Fibroblast of the aortic adventitia (primary cell): Measurements from ENCODE around the gene NOXO1. TPM values are rescaled to one million over a fixed set of nuclear protein-coding genes. Genes with fewer than 3 reads are reported as not detected.

Experiments used
- DNase-seq: peaks from one replicate; pipeline ENCODE4 v3.0.0-alpha.2; 2010; ENCODE audit warnings: low read depth
- H3K4me3 ChIP-seq: 2 replicates; pipeline ENCODE4 v1.5.1; 2011; ENCODE audit warnings: low read depth, mild to moderate bottlenecking, control low read depth, low read length, moderate library complexity
- total RNA-seq: library from RNA; depleted of rRNA; stranded (reverse); fragments of >200 nt; gene quantifications from 2 replicates; pipeline ENCODE4 v1.2.3, GENCODE V29; 2012; ENCODE audit warnings: low replicate concordance
- TF ChIP-seq, protein P1 (sequence below): IDR thresholded peaks from 2 replicates; pipeline ENCODE4 v1.5.1; 2011; ENCODE audit warnings: mild to moderate bottlenecking, low read length, control low read depth, inconsistent platforms; ENCODE audit not compliant: insufficient read depth

The NOXO1 gene
- total RNA-seq, 1 donor: not detected

DNA sequence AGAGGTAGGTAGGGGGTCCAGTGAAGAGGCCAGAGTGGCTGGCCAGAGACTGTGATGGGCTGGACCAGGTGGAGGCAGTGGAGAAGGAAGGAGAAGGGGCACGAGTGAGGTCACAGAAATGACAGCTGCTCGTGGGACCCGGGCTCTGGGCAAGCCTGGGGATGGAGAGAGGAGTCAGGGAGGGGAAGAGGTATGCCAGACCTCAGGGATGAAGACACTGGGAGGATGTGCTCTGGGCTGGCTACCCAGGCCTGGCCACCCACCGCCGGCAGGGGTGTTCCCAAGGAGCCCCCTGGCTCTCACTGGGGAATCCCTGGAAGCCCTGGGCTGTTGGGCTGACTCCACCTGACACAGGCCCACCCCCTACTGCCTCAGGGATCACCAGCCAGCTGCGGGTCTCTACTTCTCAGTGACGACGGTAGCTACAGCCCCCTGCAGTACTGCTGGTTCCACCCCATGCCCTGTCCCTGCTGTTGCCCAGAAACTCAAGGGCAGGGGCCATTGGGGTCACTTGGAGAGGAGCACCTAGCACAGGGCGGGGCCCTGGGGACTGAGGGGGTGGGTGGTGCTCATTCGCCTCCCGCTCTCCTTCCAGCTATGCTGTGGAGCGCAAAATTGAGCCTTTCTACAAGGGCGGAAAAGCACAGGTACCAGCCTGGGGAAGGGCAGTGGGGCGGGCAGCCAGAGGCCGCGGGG is 7.7 kb downstream of the NOXO1 start:
- TF ChIP-seq, protein P1, sequence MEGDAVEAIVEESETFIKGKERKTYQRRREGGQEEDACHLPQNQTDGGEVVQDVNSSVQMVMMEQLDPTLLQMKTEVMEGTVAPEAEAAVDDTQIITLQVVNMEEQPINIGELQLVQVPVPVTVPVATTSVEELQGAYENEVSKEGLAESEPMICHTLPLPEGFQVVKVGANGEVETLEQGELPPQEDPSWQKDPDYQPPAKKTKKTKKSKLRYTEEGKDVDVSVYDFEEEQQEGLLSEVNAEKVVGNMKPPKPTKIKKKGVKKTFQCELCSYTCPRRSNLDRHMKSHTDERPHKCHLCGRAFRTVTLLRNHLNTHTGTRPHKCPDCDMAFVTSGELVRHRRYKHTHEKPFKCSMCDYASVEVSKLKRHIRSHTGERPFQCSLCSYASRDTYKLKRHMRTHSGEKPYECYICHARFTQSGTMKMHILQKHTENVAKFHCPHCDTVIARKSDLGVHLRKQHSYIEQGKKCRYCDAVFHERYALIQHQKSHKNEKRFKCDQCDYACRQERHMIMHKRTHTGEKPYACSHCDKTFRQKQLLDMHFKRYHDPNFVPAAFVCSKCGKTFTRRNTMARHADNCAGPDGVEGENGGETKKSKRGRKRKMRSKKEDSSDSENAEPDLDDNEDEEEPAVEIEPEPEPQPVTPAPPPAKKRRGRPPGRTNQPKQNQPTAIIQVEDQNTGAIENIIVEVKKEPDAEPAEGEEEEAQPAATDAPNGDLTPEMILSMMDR: no peak
- H3K4me3 ChIP-seq: no peak overlapping the region
- no peak for DNase-seq

GRCh38 chr16:1972490-1972877 is 8.8 kb downstream of the NOXO1 start:
- TF ChIP-seq, protein P1: no peak
- DNase-seq: no peak
- peak overlapping the region; percentile 86 for H3K4me3 ChIP-seq

DNA sequence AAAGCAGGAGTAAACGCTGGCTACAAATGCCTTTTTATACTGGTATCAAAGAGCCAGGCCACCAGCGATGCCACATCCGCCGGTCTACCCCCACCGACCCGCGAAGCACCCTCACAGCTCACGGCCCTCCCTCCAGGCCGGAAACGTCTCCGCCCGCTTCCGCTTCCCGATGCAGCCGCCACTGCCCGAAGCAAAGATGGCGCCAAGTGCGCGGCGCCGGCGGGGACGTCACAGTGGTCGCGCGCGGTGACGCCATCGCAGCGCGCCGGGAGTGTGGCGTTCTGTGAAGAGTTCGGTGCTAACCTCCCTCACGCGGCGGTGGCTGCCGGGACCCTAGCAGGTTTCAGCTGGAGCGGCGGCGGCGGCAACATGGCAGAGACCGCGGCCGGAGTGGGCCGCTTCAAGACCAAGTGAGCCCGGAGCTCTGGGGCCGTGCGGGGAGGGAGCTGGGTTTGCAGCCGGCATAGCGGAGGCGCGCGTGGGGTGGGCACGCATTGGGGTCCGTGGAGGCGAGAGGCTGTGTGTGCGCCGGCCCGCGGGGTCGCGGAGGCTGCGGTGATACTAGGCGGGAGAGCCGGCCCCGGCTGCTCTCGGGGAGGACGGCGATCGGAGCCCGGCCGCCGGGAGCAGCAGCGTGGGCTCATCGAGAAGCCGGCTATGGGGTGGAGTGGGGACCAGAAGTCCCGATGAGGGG is 9.3 kb downstream of the NOXO1 start, which contains the start of gene TBL3:
Gene TBL3 (plus strand): TSS at position 258 of the 694 bp plus-strand sequence. CDS start 112 bp downstream, at position 370.
- TF ChIP-seq, protein P1: no peak
- peak; percentile 92 for DNase-seq
- peak within 1 kb of the TSS; percentile 86 for H3K4me3 ChIP-seq

GRCh38 chr16:1968146-1968953 is 12.9 kb downstream of the NOXO1 start:
- H3K4me3 ChIP-seq: no peak overlapping the region
- DNase-seq: no peak
- TF ChIP-seq, protein P1: no peak

GRCh38 chr16:1966460-1966859 is 14.8 kb downstream of the NOXO1 start, which contains the start of gene RNF151:
RNF151 (plus strand) TSS chr16:1966856; CDS start chr16:1966882, 26 bp downstream.
- no peak for DNase-seq

DNA sequence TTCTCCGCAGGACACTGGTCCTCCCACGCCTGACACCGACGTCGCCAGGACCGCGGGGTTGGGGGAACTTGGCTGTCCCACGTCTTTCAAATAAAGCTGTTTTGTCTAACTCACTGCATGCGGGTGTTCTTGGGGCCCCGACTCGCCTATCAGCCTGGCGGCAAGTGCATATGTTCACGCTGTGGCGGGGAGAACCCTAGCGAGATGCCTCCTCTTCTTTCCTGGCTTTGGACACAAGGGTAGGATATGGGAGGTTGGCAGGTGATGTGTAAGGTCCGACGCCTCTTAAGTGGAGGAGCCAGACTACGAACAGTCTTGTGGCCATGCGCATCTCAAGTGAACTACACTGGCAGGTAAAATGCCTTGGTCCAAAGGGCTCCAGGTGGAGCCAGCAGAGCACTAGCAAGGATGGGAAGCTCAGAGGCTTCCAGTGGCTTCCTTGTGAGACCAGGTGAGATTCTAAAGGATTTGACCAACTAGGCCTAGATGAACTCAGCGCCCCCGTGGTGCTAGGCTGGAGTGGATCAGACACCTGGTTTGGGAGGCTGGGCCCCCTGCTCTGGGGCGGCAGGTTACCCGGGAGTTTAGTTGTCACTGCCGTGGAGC is 15.8 kb downstream of the NOXO1 start:
- DNase-seq: no peak
- H3K4me3 ChIP-seq: peak overlapping the region; percentile 92
- TF ChIP-seq, protein P1: no peak

More at GRCh38 chr16:1966460-1966859, 14.8 kb downstream of the NOXO1 start, which contains the start of gene RNF151:
- TF ChIP-seq, protein P1: no peak
- peak within 1 kb of the TSS; percentile 92 for H3K4me3 ChIP-seq
